Breast epithelium (tissue), 4 donors: ENCODE measurements around the gene THSD4. TPM values are rescaled to one million over a fixed set of nuclear protein-coding genes. Genes with fewer than 3 reads are reported as not detected.

Experiments used
- DNase-seq, 2 donors: peaks; one replicate each; pipeline ENCODE4 v3.0.0-alpha.2; 2019; ENCODE audit warnings: low spot score in 2 of 2
- H3K27ac ChIP-seq, 2 donors: fragments of 200-600 bp; sonication (generic) in 1 of 2; one replicate each; pipeline ENCODE4 v1.5.1; 2016 to 2019; ENCODE audit warnings: mild to moderate bottlenecking in 1 of 2
- H3K27me3 ChIP-seq, 2 donors: fragments of 200-600 bp; sonication (generic) in 1 of 2; one replicate each; pipeline versions ENCODE4 v1.5.1 to v1.6.0; 2017 to 2019; ENCODE audit warnings: control low read depth in 1 of 2, mild to moderate bottlenecking in 1 of 2
- H3K36me3 ChIP-seq: fragments of 200-600 bp; one replicate; pipeline ENCODE4 v1.5.1; 2019
- H3K4me1 ChIP-seq, 2 donors: fragments of 200-600 bp; sonication (generic); one replicate each; pipeline ENCODE4 v1.5.1; 2016 to 2019; ENCODE audit warnings: control low read depth in 1 of 2
- H3K4me3 ChIP-seq, 3 donors: fragments of 200-600 bp; sonication (generic); 1 replicate in 2 of 3; 2 replicates in 1 of 3; pipeline ENCODE4 v1.5.1; 2016 to 2019; ENCODE audit warnings: mild to moderate bottlenecking in 3 of 3, moderate library complexity in 2 of 3
- H3K9me3 ChIP-seq, 2 donors: fragments of 200-600 bp; sonication (generic) in 1 of 2; one replicate each; pipeline ENCODE4 v1.5.1; 2016 to 2019; ENCODE audit warnings: control low read depth in 1 of 2
- CTCF ChIP-seq, 3 donors: fragments of 450-650 bp; IDR thresholded peaks; one replicate each; pipeline ENCODE4 v1.5.1; 2016 to 2017; ENCODE audit warnings: antibody characterized with exemption in 3 of 3, mild to moderate bottlenecking in 3 of 3, moderate library complexity in 3 of 3
- POLR2A ChIP-seq: fragments of 450-650 bp; IDR thresholded peaks from one replicate; pipeline ENCODE4 v1.6.1; 2016; ENCODE audit warnings: antibody characterized with exemption, mild to moderate bottlenecking, moderate library complexity
- POLR2AphosphoS5 ChIP-seq, 3 donors: sonication (generic); formaldehyde crosslinking; IDR thresholded peaks; one replicate each; pipeline ENCODE4 v1.6.1; 2017; ENCODE audit warnings: antibody characterized with exemption in 3 of 3
- intact Hi-C: fragments of 100-400 bp; cut with DNase I; formaldehyde crosslinking; loops from one replicate; pipeline ENCODE4 v1.15.1; 2023; ENCODE audit warnings: low total_unique reads
- total RNA-seq, 3 donors: library from RNA; depleted of rRNA; stranded (reverse); fragments of >200 nt; gene quantifications; one replicate each; pipeline ENCODE4 v1.1.0, GENCODE V29; 2016

Gene THSD4
- total RNA-seq, 3 donors from 2014 or later: 0.64 to 58.7 (median 41.3) TPM

DNA sequence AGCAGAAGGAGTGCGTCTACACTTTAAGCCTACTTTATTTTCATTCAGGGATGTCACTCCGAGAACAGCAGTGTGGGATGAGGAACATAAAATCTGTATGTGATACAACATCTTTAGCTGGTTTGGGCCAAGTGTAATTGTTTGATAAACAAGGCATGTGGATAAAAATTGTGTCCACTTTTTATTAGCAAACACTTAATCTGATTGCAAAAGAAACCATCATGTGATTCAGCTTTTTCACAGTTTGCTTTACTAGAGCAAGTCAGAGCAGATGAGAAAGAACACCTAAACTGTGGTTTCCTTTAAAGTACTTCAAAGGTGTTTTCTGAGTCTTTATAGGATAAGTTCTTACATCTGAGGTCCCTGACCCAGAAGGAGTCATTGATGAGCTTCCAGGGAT is 237.9 kb downstream of the THSD4 start:
- intact Hi-C loops: no loop called here
- H3K27ac ChIP-seq: peak overlapping the region in 1 of 2 donors; percentile 83

DNA sequence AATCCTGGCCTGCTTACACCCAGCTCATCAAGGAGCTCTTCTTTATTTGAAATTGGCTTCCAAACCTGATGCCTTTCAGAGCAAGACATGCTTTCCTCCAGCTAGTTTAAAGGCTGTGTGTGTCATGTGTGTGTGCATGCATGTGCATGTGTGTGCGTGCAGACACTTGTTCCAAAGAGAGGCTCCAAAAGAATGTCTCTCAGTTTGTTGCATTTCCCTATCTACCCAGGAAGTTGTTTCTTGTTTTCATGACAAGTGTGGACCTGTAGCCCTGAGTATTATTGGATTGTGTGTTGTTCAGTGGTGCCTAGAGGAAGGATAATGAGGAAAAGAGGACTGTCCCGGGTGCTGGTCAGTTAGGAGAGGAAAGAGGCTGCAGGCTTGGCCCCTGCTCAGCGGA is 240.0 kb downstream of the THSD4 start:
- Histone ChIP-seq H3K36me3 (no peaks in the 10 kb centered on the region), H3K9me3 (no peaks in the 10 kb centered on the region), H3K27ac (no peak overlapping the region), H3K4me1 (no peaks in the 10 kb centered on the region), H3K4me3 (no peak overlapping the region), H3K27me3 (no peaks in the 10 kb centered on the region)
- DNase-seq: no peak
- TF ChIP-seq POLR2A (no peak), CTCF (IDR thresholded peaks at IDR 0.05) (no peak), POLR2AphosphoS5 (IDR thresholded peaks at IDR 0.05) (no peak)
- intact Hi-C loops: no loop called here

More for the DNA sequence above, 237.9 kb downstream of the THSD4 start:
- TF ChIP-seq POLR2AphosphoS5 (IDR thresholded peaks at IDR 0.05) (no peak), CTCF (IDR thresholded peaks at IDR 0.05) (no peak), POLR2A (no peak)
- Histone ChIP-seq H3K9me3 (no peaks in the 10 kb centered on the region), H3K4me3 (no peak overlapping the region), H3K27me3 (no peaks in the 10 kb centered on the region), H3K36me3 (no peaks in the 10 kb centered on the region), H3K4me1 (no peaks in the 10 kb centered on the region)
- DNase-seq: no peak

- no peak for DNase-seq
- Histone ChIP-seq H3K36me3 (no peaks in the 10 kb centered on the region), H3K27me3 (no peaks in the 10 kb centered on the region), H3K27ac (no peak overlapping the region), H3K9me3 (no peaks in the 10 kb centered on the region), H3K4me3 (no peak overlapping the region), H3K4me1 (no peaks in the 10 kb centered on the region)
- intact Hi-C loops: no loop called here
- TF ChIP-seq CTCF (IDR thresholded peaks at IDR 0.05) (no peak), POLR2A (no peak), POLR2AphosphoS5 (IDR thresholded peaks at IDR 0.05) (no peak)
Observed at GRCh38 chr15:71357321-71357732, 242.1 kb downstream of the THSD4 start.

- Histone ChIP-seq H3K36me3 (no peaks in the 10 kb centered on the region), H3K4me3 (no peak overlapping the region), H3K9me3 (no peaks in the 10 kb centered on the region), H3K27ac (no peak overlapping the region), H3K4me1 (no peaks in the 10 kb centered on the region), H3K27me3 (no peaks in the 10 kb centered on the region)
- intact Hi-C loops: no loop called here
- DNase-seq: no peak
- no peak for TF ChIP-seq POLR2A
- no peak for TF ChIP-seq POLR2AphosphoS5 (IDR thresholded peaks at IDR 0.05)
- TF ChIP-seq CTCF (IDR thresholded peaks at IDR 0.05): no peak
Observed at GRCh38 chr15:71357967-71358366, 242.7 kb downstream of the THSD4 start.

DNA sequence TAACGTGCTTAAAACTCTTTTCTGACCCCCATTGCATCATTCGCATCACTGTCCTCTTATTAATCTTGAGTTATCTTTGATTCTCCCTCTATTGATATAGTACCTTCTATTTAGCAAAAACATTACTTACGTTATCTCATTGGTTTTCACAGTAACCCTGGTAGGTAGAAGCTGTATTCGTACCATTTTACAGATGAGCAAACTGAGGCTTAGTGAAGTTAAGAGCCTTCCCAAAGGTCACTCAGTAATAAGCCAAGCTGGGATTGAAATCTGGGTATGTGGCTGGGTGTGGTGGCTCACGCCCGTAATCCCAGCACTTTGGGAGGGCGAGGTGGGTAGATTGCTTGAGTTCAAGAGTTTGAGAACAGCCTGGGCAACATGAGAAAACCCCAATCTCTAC is 244.0 kb downstream of the THSD4 start:
- no peak for TF ChIP-seq POLR2A
- no peak for TF ChIP-seq POLR2AphosphoS5 (IDR thresholded peaks at IDR 0.05)
- TF ChIP-seq CTCF (IDR thresholded peaks at IDR 0.05): no peak
- H3K27me3 ChIP-seq: no peaks in the 10 kb centered on the region
- DNase-seq: no peak
- H3K27ac ChIP-seq: no peak overlapping the region
- intact Hi-C loops: no loop called here
- no peaks in the 10 kb centered on the region for H3K36me3 ChIP-seq
- no peaks in the 10 kb centered on the region for H3K9me3 ChIP-seq
- H3K4me3 ChIP-seq: no peak overlapping the region
- H3K4me1 ChIP-seq: no peaks in the 10 kb centered on the region
